ENCODE results near the gene NEK8. TPM values are rescaled to one million over a fixed set of nuclear protein-coding genes. Genes with fewer than 3 reads are reported as not detected.
"Not testable (repeated sequence)": the region's sequence is repeated elsewhere in the genome, so short reads cannot be mapped to it uniquely, and the experiment has no call there.

Gene NEK8
- total RNA-seq, 1 donor from 2014 or later = 0.62 TPM

DNA sequence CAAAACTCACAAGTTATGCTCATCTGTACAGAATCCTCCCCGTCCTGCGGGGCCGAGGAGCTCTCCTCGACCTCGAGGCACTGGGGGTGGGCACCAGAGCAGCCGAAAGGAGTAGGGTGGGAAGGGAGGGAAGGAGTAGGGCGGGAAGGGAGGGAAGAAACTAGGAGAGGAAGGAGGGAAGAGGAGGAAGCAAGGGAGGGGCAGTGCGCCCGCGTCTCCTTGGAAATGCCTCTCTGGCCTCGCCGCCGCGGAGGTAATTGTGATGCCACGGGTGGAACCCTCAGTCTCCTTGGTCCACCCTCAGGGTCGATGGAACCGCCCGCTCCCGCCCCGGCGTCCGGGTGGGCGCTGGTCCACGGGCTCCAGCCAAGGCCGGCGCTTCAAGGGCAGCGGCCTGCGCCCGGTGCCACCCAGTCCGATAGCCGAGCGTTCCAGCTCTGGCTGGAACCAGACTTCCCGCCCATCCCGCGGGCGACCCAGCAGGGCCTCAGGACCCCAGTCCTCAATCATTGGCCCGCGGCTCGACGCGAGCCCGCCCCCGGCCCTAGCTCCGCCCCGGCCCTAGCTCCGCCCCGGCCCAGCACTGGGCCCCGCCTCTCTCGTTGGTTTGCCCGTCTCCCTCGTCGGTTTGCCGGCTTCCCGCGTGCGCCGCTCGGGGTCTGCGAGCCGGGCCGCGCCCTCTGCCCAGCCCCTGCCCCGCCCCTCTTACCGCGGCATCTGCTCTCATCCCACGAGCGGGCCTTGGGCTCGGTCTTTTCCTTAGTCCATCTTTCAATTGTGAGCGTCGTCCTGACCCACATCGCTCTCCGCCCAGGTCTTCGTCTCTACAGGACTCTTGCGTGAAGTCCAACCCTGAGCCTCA lies 17.5 kb upstream of the NEK8 start:
- peak; percentile 81 for DNase-seq

DNA sequence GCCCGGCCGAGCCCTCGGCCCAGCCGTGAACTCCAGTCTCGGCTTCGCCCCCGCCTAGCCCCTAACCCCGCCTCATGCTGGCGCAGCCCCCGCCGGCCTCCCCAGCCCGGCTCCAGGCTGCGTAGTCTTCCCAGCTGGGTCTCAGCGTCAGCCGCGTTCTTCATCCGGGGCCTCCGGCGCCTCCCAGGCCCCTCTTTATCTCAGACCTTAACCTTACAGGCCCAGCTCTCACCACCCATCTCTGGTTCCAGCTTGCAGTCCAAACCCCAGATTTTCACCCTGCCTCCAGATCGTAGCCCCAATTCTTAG lies 16.9 kb upstream of the NEK8 start, which contains the start of gene PROCA1:
TSS of gene PROCA1 (minus strand) at position 166 of the 309 bp plus-strand sequence. CDS start 228 bp downstream, outside the sequence.
- no peak for DNase-seq

- no peak for DNase-seq
Observed at GRCh38 chr17:28712032-28712704, 16.4 kb upstream of the NEK8 start.

DNA sequence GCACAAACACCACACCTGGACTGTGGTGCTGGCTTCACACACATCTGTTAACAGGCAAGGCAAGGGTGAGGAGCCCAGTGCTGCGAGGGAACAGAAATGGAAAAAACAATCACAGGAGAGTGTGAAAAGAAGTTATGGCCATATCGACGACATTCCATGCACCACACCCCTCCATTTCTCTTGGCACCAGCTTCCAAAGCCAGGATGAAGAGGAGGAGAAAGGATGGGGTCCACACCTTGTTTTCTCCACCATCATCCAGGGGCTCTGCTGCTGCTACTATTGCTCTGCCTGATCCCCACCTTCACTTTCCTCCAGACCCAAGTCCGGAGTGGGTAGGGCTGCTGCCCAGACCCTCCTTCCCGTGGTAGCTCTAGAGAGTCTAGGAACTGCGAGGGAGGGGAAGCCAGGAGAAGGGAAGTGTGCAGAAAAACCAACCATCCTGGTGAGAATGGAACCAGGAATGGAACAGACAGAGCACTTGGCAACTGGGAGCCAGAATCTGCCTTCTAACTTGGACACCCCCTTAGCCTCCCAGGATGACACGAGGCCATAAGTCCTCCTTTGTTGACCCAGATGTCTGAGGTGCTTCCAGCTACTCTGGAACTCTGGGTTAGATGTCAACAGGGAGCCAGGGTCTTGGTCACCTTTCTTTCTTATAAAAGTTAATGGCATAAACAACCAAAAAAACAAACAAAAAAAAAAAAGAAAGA lies 15.7 kb upstream of the NEK8 start:
- DNase-seq = no peak

DNA sequence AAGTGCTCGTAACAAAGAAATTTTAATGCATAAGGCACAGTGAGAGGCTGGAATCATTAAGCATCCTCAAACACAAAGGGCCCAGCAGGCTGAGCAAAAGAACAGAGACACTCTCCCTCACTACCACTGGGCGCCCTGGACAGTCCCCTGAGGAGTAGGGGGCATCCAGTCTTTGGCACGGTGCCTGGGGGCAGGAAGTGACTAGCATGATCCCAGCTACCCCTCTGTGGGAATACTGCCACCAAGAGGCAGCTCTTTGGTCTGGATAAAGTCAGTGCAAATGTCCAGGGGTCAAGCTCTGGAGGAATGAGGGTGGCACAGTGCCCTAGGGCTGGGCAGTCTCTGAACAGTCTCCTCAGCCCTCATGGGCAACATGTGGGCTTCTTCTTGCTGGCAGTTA lies 14.3 kb upstream of the NEK8 start:
- no peak for DNase-seq

GRCh38 chr17:28715217-28715616 lies 13.4 kb upstream of the NEK8 start:
- no peak for DNase-seq

- DNase-seq = no peak
Observed at GRCh38 chr17:28716740-28717577, 11.6 kb upstream of the NEK8 start.

DNA sequence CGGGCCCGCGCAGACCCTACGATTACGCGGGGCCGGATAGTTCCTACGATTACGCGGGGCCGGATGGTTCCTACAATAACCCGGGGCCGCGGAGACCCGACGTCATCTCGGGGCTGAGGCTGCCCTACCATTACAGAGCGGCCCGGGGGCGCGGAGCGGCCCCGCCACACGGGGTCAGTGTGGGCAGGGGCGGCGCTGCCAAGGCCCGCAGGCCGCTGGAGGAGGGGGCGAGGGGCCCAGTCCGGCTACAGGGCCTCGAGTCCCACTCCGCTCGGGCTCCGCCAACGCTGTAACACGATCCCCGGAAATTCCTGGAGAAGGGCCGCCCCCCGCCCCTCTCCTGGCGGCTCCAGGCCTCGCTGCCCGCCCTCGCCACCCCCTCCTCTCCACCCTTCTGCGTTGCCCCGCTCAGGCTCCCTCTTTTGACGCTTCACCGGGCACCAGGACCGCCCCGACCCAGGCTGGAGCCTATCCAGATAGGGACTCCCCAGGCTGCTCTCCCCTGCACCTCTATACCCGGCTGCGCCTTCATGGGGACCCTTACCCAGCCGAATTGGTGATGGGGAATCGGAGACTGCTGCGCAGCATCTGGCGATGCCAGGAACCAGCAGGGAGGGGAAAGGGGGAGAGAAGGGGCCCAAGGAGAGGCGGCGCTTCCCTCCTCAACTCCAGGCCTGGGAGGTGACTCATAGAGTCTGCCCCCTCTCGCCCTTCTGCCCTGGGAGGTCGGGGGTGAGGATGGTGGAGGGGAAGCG lies 10.8 kb upstream of the NEK8 start, which contains the start of gene RAB34:
TSS of gene RAB34 (minus strand) at position 291 of the 755 bp plus-strand sequence. CDS start 602 bp downstream, outside the sequence.
- no peak for DNase-seq

- no peak for DNase-seq
Observed at GRCh38 chr17:28718333-28719020, 10.1 kb upstream of the NEK8 start.

DNA sequence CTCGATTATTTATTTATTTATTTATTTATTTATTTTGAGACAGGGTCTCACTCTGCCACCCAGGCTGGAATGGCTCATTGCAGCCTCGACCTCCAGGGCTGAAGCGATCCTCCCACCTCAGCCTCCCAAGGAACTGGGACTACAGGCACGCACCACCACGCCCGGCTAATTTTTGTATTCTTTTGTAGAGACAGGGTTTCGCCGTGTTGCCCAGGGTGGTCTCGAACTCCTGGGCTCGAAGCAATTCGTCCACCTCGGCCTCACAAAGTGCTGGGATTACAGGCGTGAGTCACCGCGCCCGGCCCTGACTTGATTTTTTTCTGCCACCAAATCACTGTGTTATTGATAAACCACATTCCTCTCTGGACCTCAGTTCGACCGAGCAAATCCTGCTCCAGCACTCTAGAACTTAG lies 9.6 kb upstream of the NEK8 start:
- no peak for DNase-seq

GRCh38 chr17:28720247-28720996 lies 8.2 kb upstream of the NEK8 start:
- DNase-seq = no peak

- DNase-seq = not testable (repeated sequence)
Observed at GRCh38 chr17:28720997-28721329, 7.6 kb upstream of the NEK8 start.

DNA sequence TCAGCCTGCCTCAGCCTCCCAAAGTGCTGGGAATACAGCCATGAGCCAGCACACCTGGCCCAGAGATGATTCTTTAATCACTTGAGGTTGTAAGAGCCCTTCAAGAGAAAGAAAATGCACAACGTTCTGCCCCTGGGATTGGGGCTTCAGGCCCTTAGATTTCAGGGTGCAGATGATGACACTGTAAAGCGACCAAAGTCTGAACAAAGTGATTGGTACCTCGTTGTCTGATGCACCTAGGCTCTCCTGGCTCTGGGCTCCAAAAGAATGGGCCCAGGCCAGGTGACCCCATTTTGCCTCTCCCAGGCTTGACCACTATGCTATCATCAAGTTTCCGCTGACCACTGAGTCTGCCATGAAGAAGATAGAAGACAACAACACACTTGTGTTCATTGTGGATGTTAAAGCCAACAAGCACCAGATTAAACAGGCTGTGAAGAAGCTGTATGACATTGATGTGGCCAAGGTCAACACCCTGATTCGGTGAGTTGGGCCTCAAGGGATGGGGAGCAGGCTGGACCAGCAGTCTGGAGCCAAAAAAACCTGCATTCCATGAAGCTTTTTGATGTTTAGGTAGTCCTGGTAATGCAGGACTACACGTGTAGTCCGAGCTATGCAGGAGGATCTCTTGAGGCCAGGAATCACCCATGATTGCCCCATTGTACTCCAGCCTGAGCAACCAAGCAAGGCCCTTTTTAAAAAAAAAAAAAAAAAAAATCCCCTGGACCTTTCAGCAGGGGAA lies 6.0 kb upstream of the NEK8 start:
- DNase-seq = no peak

GRCh38 chr17:28723159-28723835 lies 5.3 kb upstream of the NEK8 start:
- DNase-seq = no peak

GRCh38 chr17:28723836-28724499 lies 4.6 kb upstream of the NEK8 start:
- not testable (repeated sequence) for DNase-seq

DNA sequence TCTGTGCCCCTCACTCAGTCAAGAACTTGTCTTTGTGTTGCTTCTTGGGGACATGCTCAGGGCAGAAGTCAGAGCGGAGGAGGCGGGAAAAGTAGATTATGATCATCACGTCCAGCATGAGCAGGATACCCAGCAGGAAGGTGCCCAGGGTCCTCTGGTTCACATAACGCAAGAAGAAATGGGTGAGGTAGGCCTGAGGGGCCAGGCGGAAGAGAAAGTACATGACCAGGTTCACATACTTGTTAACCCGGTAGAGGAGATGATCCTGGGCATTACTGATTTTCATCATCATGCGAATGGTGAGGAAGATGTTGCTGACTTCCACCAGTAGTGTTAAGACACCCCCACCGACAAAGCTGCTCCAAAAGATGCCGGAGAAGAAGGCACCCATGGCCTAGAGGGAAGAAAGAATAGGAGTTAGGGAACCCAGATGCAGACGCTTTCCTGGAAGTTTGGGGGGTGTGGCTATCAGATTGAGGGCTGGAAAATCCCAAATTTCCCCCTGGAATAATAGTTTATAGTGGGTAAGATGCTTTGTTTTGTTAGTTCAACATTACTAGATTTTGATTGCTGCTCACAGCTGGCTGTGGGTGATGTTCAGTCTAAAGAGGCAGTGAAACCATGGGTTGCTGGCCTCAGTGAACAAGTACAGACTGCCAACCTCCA lies 4.0 kb upstream of the NEK8 start:
- DNase-seq = no peak

DNA sequence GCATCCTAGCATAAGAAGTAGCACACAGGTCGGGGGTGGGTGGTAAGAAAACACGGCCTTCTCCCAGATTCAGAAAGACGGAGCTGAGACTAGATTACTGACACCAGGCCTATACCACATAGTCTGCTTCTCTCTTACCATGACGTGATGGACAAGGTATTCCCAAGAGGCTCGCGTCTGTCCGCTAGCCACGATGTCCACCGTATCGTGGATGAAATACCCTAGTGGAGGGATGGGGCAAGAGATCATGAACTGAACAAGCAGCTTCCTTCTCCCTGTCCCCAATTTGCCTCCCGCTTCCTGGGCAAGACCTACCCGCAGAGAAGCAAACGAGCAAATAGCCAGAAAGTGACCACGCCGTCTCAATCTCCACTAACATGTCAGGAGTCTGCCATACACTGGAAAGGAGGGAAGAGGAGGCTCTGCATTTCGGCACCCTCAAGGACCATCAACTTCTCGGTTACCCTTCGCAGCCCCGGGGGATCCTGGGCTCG lies 3.4 kb upstream of the NEK8 start:
- DNase-seq = no peak

Data from occipital lobe (tissue), 2 donors.